ENCODE results near the gene SIRPB2.

SIRPB2 gene

DNA sequence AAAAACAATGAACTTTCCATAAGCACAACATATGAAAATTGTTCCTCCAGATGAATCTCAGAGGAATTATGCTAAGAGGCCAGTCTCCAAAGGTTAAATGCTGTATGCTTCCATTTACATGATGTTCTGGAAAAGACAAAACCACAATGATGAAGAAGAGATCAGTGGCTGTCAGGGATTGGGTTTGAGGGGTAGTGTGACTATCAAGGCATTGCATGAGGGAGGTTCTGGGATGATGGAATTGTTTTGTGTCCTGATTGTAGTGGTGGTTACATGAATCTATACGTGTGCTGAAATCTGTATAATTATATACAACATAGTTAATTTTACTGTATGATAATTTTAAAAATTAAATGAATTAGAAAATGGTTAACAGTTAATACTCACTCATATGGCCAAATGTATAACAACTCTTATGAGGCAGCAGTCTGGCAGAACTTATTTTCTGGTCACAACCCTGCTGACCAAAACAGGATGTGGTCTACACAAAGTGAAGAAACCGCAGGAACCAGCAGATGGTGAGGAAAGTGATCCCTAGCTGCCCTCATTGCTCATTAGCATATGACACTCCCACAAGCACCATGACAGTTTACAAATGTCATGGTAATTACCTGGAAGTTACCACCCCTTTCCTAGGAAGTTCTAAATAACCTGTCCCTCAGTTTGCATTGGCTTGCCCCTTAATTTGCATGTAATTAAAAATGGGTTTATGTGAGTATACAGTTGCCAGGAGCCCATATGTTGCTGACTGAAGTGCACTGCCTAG, 56.5 kb downstream of the SIRPB2 start:
- H3K27ac ChIP-seq, result no peak overlapping the region
- TF ChIP-seq CTCF (IDR thresholded peaks at IDR 0.05) (no peak), ZFX (IDR thresholded peaks at IDR 0.05; ENCODE audit: borderline replicate concordance) (no peak)

GRCh38 chr20:1431158-1431557, 60.1 kb downstream of the SIRPB2 start:
- no peak overlapping the region for H3K27ac ChIP-seq
- TF ChIP-seq ZFX (IDR thresholded peaks at IDR 0.05; ENCODE audit: borderline replicate concordance), result no peak
- TF ChIP-seq CTCF (IDR thresholded peaks at IDR 0.05), result no peak

GRCh38 chr20:1430004-1430451, 61.2 kb downstream of the SIRPB2 start:
- H3K27ac ChIP-seq, result no peak overlapping the region
- TF ChIP-seq ZFX (IDR thresholded peaks at IDR 0.05; ENCODE audit: borderline replicate concordance) (no peak), CTCF (IDR thresholded peaks at IDR 0.05) (no peak)

DNA sequence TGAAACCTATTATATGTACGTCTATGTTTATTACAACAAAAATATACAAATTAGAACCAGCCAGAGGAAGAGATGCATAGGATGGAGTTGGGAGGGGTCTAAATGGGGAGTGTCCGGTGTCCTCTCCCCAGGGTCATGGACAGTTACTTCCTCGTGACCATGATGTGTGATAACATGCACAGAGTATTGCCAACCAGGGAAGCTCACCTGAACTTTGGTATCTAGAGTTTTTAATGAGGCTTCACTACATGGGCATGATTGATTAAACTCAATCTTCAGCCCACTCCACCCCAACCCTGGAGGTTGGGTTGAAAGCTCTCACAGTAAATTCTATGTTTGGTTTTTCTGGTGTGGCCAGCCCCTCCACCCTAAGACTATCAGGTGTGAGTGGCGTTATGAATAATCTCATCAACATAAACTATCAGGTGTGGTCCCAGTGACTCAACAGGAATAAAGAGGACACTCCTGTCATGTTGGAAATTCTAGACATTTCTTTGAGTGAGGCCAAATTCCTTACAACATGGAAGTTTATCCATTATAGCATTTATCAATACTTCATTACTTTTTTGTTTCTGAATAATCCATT, 62.0 kb downstream of the SIRPB2 start:
- no peak for TF ChIP-seq CTCF (IDR thresholded peaks at IDR 0.05)
- TF ChIP-seq ZFX (IDR thresholded peaks at IDR 0.05; ENCODE audit: borderline replicate concordance), result no peak

GRCh38 chr20:1427457-1428054, 63.7 kb downstream of the SIRPB2 start:
- H3K27ac ChIP-seq, result no peak overlapping the region
- TF ChIP-seq CTCF (IDR thresholded peaks at IDR 0.05), result no peak
- no peak for TF ChIP-seq ZFX (IDR thresholded peaks at IDR 0.05; ENCODE audit: borderline replicate concordance)

More for the DNA sequence above, 62.0 kb downstream of the SIRPB2 start:
- H3K27ac ChIP-seq, result no peak overlapping the region

GRCh38 chr20:1426231-1426849, 64.9 kb downstream of the SIRPB2 start:
- H3K27ac ChIP-seq, result no peak overlapping the region
- TF ChIP-seq ZFX (IDR thresholded peaks at IDR 0.05; ENCODE audit: borderline replicate concordance) (no peak), CTCF (IDR thresholded peaks at IDR 0.05) (no peak)
